GM12878 (cell line): ENCODE measurements around the gene DUSP22. TPM values are rescaled to one million over a fixed set of nuclear protein-coding genes. Genes with fewer than 3 reads are reported as not detected.

Experiments
- BCL3 ChIP-seq: IDR thresholded peaks from 2 replicates; pipeline ENCODE4 v1.6.1; 2011; ENCODE audit warnings: borderline replicate concordance, low read depth, mild to moderate bottlenecking, moderate library complexity, low read length; ENCODE audit not compliant: insufficient read depth, poor library complexity, severe bottlenecking
- CEBPB ChIP-seq, 2 experiments: fragments of 150-350 bp in 1 of 2; IDR thresholded peaks; 2 replicates each; pipeline ENCODE4 v1.6.1; 2012 to 2014; ENCODE audit warnings: low read depth in 2 of 2, low read length in 2 of 2, borderline replicate concordance in 1 of 2, inconsistent platforms in 1 of 2
- FOS ChIP-seq: IDR thresholded peaks from 3 replicates; pipeline ENCODE4 v1.6.1; 2011; ENCODE audit warnings: borderline replicate concordance; ENCODE audit not compliant: insufficient read length; ENCODE audit errors: extremely low read depth
- IKZF2 ChIP-seq, 2 experiments: fragments of 450-650 bp; IDR thresholded peaks; 2 replicates each; pipeline ENCODE4 v1.6.1; 2017; ENCODE audit warnings: mild to moderate bottlenecking in 2 of 2, moderate library complexity in 2 of 2
- NFIC ChIP-seq: IDR thresholded peaks from 2 replicates; pipeline ENCODE4 v1.6.1; 2012; ENCODE audit warnings: low read depth, mild to moderate bottlenecking, inconsistent platforms, low read length, moderate library complexity
- NFXL1 ChIP-seq: fragments of 450-650 bp; IDR thresholded peaks from 2 replicates; pipeline ENCODE4 v1.6.1; 2017; ENCODE audit warnings: antibody characterized with exemption, mild to moderate bottlenecking, borderline replicate concordance
- POLR2AphosphoS5 ChIP-seq: IDR thresholded peaks from 2 replicates; pipeline ENCODE4 v1.6.1; 2011; ENCODE audit warnings: mild to moderate bottlenecking, low read length, inconsistent platforms
- POU2F2 ChIP-seq: IDR thresholded peaks from 3 replicates; pipeline ENCODE4 v1.6.1; 2011; ENCODE audit warnings: low read depth, mild to moderate bottlenecking, low read length, borderline replicate concordance
- RUNX3 ChIP-seq: IDR thresholded peaks from 2 replicates; pipeline ENCODE4 v1.6.1; 2012; ENCODE audit warnings: low read length, inconsistent platforms
- SMARCA5 ChIP-seq: fragments of 450-650 bp; IDR thresholded peaks from 2 replicates; pipeline ENCODE4 v1.6.1; 2017; ENCODE audit warnings: mild to moderate bottlenecking
- ZBTB40 ChIP-seq: fragments of 450-650 bp; IDR thresholded peaks from 2 replicates; pipeline ENCODE4 v1.6.1; 2016; ENCODE audit warnings: mild to moderate bottlenecking, moderate library complexity, borderline replicate concordance
- ZNF384 ChIP-seq: IDR thresholded peaks from 2 replicates; pipeline ENCODE4 v1.6.1; 2012; ENCODE audit warnings: low read depth, mild to moderate bottlenecking, low read length, improper control_type of control experiment, borderline replicate concordance
- polyA plus RNA-seq, 11 experiments: library from polyadenylated mRNA; depleted of rRNA in 4 of 11; unstranded in 6 of 11; stranded (reverse) in 5 of 11; fragments of >200 nt; fragmentation: Nextera tagmentation in 4 of 11; fragmentation: Illumina TruSeq in 1 of 11; extraction: Ambion mirVana in 4 of 11; extraction: Trizol in 1 of 11; gene quantifications; 1 replicate in 1 of 11; 2 replicates in 10 of 11; pipeline versions ENCODE4 v1.2.1 to v1.2.3, GENCODE V29; 2011 to 2016; ENCODE audit warnings: inconsistent platforms in 2 of 11, missing spikeins in 2 of 11, low read depth in 1 of 11
- total RNA-seq, 4 experiments: library from RNA; depleted of rRNA in 3 of 4; stranded (reverse); fragments of >200 nt in 3 of 4; fragmentation: Illumina TruSeq in 1 of 4; extraction: Trizol in 1 of 4; gene quantifications; 2 replicates each; pipeline versions ENCODE4 v1.2.1 to v1.2.3, GENCODE V29; 2013 to 2021
- TF ChIP-seq, protein P1 (sequence below): fragments of 450-650 bp; IDR thresholded peaks from 2 replicates; pipeline ENCODE4 v1.6.1; 2017; ENCODE audit warnings: mild to moderate bottlenecking, moderate library complexity
- TF ChIP-seq, protein P2 (sequence below): fragments of 450-650 bp; IDR thresholded peaks from 2 replicates; pipeline ENCODE4 v1.6.1; 2017; ENCODE audit warnings: mild to moderate bottlenecking, moderate library complexity

DUSP22 gene
- total and polyA plus RNA-seq, 10 of the 15 experiments (the other 5 are each of a cell fraction or from before 2014, with no cell fraction given): 78.9 to 156 (median 107) TPM

- TF ChIP-seq, protein P1, sequence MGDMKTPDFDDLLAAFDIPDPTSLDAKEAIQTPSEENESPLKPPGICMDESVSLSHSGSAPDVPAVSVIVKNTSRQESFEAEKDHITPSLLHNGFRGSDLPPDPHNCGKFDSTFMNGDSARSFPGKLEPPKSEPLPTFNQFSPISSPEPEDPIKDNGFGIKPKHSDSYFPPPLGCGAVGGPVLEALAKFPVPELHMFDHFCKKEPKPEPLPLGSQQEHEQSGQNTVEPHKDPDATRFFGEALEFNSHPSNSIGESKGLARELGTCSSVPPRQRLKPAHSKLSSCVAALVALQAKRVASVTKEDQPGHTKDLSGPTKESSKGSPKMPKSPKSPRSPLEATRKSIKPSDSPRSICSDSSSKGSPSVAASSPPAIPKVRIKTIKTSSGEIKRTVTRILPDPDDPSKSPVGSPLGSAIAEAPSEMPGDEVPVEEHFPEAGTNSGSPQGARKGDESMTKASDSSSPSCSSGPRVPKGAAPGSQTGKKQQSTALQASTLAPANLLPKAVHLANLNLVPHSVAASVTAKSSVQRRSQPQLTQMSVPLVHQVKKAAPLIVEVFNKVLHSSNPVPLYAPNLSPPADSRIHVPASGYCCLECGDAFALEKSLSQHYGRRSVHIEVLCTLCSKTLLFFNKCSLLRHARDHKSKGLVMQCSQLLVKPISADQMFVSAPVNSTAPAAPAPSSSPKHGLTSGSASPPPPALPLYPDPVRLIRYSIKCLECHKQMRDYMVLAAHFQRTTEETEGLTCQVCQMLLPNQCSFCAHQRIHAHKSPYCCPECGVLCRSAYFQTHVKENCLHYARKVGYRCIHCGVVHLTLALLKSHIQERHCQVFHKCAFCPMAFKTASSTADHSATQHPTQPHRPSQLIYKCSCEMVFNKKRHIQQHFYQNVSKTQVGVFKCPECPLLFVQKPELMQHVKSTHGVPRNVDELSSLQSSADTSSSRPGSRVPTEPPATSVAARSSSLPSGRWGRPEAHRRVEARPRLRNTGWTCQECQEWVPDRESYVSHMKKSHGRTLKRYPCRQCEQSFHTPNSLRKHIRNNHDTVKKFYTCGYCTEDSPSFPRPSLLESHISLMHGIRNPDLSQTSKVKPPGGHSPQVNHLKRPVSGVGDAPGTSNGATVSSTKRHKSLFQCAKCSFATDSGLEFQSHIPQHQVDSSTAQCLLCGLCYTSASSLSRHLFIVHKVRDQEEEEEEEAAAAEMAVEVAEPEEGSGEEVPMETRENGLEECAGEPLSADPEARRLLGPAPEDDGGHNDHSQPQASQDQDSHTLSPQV: peak; percentile 30; the same call in 1 of the 2 replicates
- TF ChIP-seq CEBPB (IDR thresholded peaks at IDR 0.05; ENCODE audit: borderline replicate concordance in 1 of 2, low read depth in 2 of 2, low read length in 2 of 2) (peak in 1 of 2 experiments; percentile 83; a peak in 1 of 4 replicates), POU2F2 (peak; percentile 3; the same call in 1 of the 3 replicates), ZBTB40 (0 out of 2 replicates have a peak, but pooled peaks have one; percentile 22), NFXL1 (no peak), SMARCA5 (0 out of 2 replicates have a peak, but pooled peaks have one; percentile 68), FOS (no peak), BCL3 (no peak), NFIC (no peak), RUNX3 (no peak), ZNF384 (peak; percentile 58; the same call in 1 of the 2 replicates), IKZF2 (IDR thresholded peaks at IDR 0.05) (peak in 1 of 2 experiments; percentile 60; a peak in 2 of 4 replicates), POLR2AphosphoS5 (peak; percentile 22; the same call in 1 of the 2 replicates)
- TF ChIP-seq, protein P2, sequence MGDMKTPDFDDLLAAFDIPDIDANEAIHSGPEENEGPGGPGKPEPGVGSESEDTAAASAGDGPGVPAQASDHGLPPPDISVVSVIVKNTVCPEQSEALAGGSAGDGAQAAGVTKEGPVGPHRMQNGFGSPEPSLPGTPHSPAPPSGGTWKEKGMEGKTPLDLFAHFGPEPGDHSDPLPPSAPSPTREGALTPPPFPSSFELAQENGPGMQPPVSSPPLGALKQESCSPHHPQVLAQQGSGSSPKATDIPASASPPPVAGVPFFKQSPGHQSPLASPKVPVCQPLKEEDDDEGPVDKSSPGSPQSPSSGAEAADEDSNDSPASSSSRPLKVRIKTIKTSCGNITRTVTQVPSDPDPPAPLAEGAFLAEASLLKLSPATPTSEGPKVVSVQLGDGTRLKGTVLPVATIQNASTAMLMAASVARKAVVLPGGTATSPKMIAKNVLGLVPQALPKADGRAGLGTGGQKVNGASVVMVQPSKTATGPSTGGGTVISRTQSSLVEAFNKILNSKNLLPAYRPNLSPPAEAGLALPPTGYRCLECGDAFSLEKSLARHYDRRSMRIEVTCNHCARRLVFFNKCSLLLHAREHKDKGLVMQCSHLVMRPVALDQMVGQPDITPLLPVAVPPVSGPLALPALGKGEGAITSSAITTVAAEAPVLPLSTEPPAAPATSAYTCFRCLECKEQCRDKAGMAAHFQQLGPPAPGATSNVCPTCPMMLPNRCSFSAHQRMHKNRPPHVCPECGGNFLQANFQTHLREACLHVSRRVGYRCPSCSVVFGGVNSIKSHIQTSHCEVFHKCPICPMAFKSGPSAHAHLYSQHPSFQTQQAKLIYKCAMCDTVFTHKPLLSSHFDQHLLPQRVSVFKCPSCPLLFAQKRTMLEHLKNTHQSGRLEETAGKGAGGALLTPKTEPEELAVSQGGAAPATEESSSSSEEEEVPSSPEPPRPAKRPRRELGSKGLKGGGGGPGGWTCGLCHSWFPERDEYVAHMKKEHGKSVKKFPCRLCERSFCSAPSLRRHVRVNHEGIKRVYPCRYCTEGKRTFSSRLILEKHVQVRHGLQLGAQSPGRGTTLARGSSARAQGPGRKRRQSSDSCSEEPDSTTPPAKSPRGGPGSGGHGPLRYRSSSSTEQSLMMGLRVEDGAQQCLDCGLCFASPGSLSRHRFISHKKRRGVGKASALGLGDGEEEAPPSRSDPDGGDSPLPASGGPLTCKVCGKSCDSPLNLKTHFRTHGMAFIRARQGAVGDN: peak; percentile 81
These were observed 23.9 kb downstream of the DUSP22 start (continued) for GRCh38 chr6:315921-316752.
